GM23338 (cell line): ENCODE data around the gene CAPZB.

ENCODE experiments used
- TF ChIP-seq, protein P1 (sequence below), 2 experiments: fragments of 200-600 bp in 1 of 2; sonication (generic) in 1 of 2; conservative IDR thresholded peaks; 2 replicates each; pipeline versions ENCODE4 v1.5.1 to v1.6.1; 2016 to 2017; ENCODE audit warnings: antibody characterized with exemption in 2 of 2, low read depth in 2 of 2, mild to moderate bottlenecking in 2 of 2, moderate library complexity in 1 of 2
- TF ChIP-seq, protein P2 (sequence below): IDR thresholded peaks from one replicate; pipeline ENCODE4 v1.6.1; 2018; ENCODE audit warnings: antibody characterized with exemption; ENCODE audit not compliant: unreplicated experiment

DNA sequence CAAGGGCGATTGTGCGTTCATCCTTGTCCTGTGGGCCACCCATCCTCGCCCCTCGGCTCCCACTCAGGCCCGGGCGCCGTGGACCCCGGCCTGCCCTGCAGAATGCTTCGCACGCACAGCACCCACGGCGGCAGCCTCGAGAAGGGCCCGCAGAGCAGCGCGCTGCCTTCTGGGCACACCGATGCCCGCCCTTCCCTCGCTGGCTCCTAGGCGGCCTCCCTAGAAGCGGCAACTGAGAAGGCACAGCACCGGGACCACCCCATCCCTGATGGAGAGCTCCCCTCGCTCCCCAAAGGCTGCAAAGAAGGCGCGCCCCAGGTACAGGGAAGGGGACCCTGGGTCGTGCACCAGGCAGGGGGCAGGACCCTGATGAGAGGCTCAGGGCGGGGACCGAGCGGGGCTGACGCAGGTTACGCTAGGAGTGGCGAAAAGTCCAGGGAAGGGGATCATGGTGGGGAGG is 971 bp downstream of the CAPZB start:
- TF ChIP-seq, protein P1, sequence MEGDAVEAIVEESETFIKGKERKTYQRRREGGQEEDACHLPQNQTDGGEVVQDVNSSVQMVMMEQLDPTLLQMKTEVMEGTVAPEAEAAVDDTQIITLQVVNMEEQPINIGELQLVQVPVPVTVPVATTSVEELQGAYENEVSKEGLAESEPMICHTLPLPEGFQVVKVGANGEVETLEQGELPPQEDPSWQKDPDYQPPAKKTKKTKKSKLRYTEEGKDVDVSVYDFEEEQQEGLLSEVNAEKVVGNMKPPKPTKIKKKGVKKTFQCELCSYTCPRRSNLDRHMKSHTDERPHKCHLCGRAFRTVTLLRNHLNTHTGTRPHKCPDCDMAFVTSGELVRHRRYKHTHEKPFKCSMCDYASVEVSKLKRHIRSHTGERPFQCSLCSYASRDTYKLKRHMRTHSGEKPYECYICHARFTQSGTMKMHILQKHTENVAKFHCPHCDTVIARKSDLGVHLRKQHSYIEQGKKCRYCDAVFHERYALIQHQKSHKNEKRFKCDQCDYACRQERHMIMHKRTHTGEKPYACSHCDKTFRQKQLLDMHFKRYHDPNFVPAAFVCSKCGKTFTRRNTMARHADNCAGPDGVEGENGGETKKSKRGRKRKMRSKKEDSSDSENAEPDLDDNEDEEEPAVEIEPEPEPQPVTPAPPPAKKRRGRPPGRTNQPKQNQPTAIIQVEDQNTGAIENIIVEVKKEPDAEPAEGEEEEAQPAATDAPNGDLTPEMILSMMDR (conservative IDR thresholded peaks at IDR 0.05; ENCODE audit: low read depth in 2 of 2): no peak
- TF ChIP-seq, protein P2, sequence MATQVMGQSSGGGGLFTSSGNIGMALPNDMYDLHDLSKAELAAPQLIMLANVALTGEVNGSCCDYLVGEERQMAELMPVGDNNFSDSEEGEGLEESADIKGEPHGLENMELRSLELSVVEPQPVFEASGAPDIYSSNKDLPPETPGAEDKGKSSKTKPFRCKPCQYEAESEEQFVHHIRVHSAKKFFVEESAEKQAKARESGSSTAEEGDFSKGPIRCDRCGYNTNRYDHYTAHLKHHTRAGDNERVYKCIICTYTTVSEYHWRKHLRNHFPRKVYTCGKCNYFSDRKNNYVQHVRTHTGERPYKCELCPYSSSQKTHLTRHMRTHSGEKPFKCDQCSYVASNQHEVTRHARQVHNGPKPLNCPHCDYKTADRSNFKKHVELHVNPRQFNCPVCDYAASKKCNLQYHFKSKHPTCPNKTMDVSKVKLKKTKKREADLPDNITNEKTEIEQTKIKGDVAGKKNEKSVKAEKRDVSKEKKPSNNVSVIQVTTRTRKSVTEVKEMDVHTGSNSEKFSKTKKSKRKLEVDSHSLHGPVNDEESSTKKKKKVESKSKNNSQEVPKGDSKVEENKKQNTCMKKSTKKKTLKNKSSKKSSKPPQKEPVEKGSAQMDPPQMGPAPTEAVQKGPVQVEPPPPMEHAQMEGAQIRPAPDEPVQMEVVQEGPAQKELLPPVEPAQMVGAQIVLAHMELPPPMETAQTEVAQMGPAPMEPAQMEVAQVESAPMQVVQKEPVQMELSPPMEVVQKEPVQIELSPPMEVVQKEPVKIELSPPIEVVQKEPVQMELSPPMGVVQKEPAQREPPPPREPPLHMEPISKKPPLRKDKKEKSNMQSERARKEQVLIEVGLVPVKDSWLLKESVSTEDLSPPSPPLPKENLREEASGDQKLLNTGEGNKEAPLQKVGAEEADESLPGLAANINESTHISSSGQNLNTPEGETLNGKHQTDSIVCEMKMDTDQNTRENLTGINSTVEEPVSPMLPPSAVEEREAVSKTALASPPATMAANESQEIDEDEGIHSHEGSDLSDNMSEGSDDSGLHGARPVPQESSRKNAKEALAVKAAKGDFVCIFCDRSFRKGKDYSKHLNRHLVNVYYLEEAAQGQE: no peak
